HG02571 (cell line): ENCODE results near the gene TMEM14A.
"Not testable (repeated sequence)": the region's sequence is repeated elsewhere in the genome, so short reads cannot be mapped to it uniquely, and the experiment has no call there.

Experiments
- ATAC-seq: cut with Tn5 transposase; IDR thresholded peaks from one replicate; pipeline ENCODE4 v1.9.1; 2021; ENCODE audit warnings: mild to moderate bottlenecking, moderate library complexity; ENCODE audit not compliant: unreplicated experiment

TMEM14A gene

DNA sequence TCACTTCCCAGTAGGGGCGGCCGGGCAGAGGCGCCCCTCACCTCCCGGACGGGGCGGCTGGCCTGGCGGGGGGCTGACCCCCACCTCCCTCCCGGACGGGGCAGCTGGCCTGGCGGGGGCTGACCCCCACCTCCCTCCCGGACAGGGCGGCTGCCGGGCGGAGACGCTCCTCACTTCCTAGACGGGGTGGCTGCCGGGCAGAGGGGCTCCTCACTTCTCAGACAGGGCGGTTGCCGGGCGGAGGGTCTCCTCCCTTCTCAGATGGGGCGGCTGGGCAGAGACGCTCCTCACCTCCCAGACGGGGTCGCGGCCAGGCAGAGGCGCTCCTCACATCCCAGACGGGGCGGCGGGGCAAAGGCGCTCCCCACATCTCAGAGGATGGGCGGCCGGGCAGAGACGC is 15.0 kb upstream of the TMEM14A start:
- not testable (repeated sequence) for ATAC-seq

GRCh38 chr6:52657870-52658269 is 13.0 kb upstream of the TMEM14A start:
- no peak for ATAC-seq

GRCh38 chr6:52661551-52661950 is 9.4 kb upstream of the TMEM14A start:
- no peak for ATAC-seq

DNA sequence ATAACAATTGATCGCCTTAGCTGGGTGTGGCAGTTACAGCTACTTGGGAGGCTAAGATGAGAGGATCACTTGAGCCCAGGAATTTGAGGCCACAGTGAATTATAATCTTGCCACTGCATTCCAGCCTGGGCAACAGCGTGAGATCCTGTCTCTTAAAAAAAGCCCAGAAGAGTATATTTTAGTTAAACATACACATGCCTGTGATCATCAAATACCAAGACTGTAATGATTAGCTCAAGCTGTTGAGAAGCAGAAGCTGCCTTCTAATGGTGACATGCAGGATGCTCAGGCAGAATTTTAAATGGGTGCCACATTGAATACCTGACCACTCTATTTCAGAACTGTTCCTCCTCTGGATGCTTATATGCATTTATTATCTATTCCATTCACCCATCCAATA is 8.9 kb upstream of the TMEM14A start:
- ATAC-seq: no peak

- peak; percentile 33 for ATAC-seq
Observed at GRCh38 chr6:52663120-52663935, 7.6 kb upstream of the TMEM14A start.

DNA sequence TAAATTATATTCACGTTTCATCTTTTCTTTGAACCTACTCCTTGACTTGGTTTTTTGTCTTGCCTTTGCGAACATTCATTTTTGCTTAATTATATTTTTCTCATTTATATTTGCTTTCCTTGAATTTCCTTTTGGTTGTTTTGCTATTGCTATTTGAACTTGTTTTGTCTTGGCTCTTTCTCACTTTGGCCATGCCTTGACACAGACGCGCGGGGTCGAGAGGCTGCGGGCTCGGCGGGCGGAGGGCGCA is 7.1 kb upstream of the TMEM14A start:
- ATAC-seq: no peak

DNA sequence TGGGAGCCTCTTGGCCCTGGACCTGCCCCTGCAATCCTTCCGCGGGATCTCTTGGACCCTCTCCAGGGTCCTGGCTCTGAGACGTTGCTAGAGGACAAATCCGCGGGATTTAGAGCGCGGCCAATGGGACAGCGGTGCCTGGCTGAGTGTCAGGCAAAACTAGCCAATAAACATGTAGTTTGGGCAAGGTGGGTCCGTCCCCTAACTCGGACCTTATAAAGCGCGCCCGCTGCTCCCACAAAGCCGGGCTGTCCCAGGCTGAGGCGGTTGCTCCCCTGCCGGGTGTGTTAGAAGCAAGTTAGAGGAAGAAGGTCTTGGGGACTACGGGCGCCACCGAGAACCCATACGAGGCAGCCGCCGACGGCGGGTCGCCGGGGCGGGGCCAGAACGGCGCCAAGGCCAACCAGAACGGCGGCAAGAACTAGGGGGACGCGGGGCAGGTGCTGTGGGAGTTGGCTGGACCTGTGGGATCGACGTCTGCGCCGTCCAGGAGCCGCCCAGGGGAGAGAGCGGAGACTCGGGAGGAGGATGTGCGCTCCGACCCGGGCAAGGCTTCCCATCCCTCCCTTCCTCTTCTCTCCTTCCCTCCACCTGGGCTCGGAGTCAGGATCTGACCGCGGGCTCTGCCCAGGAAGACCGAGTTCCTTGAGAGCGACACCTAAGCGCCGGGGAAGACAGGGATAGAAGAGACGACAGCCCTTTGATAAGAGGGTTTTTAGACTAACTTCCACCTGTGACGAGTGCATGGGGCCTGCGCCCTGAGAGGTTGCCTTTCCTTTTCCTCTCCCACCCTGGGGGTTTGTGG is 6.5 kb upstream of the TMEM14A start:
- peak; percentile 91 for ATAC-seq

GRCh38 chr6:52664991-52665686 is 5.8 kb upstream of the TMEM14A start:
- no peak for ATAC-seq

- no peak for ATAC-seq
Observed at GRCh38 chr6:52666071-52666470, 4.8 kb upstream of the TMEM14A start.

GRCh38 chr6:52666523-52666922 is 4.4 kb upstream of the TMEM14A start:
- no peak for ATAC-seq

GRCh38 chr6:52667572-52667971 is 3.3 kb upstream of the TMEM14A start:
- no peak for ATAC-seq

- ATAC-seq: no peak
Observed at GRCh38 chr6:52671676-52672075, 763 bp downstream of the TMEM14A start.

DNA sequence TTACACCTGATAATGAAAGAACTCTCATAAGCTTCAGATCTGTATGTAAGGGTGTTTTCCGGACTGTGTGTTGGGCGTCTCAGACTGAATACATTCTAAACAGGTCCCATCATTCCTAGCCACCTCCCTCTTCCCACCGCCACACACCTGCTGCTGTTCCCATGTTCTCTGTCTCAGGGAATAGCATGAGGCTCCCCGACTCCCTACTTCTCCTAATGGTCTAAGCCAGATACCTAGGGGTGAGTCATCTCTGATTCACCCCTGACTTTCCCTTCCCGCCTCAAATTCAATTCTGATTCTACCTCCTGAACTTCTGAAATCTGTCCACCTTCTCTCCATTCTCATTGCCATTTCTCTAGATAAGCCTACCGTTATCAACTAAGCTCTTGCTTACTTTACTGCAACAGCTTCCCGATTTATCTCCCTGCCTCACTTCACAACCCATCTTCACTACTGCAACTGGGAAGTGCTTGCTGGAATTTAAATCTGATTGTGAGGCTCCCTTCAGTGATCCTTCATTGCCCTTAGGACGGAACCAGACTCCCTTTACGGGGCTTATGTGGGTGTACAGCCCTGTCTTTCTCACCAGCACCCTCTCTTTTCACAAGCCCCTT is 1.6 kb downstream of the TMEM14A start:
- no peak for ATAC-seq

- no peak for ATAC-seq
Observed at GRCh38 chr6:52674666-52675065, 3.8 kb downstream of the TMEM14A start.

GRCh38 chr6:52675372-52675771 is 4.5 kb downstream of the TMEM14A start:
- ATAC-seq: no peak

- not testable (repeated sequence) for ATAC-seq
Observed at GRCh38 chr6:52676631-52677030, 5.7 kb downstream of the TMEM14A start.

GRCh38 chr6:52681416-52681815 is 10.5 kb downstream of the TMEM14A start:
- ATAC-seq: no peak

DNA sequence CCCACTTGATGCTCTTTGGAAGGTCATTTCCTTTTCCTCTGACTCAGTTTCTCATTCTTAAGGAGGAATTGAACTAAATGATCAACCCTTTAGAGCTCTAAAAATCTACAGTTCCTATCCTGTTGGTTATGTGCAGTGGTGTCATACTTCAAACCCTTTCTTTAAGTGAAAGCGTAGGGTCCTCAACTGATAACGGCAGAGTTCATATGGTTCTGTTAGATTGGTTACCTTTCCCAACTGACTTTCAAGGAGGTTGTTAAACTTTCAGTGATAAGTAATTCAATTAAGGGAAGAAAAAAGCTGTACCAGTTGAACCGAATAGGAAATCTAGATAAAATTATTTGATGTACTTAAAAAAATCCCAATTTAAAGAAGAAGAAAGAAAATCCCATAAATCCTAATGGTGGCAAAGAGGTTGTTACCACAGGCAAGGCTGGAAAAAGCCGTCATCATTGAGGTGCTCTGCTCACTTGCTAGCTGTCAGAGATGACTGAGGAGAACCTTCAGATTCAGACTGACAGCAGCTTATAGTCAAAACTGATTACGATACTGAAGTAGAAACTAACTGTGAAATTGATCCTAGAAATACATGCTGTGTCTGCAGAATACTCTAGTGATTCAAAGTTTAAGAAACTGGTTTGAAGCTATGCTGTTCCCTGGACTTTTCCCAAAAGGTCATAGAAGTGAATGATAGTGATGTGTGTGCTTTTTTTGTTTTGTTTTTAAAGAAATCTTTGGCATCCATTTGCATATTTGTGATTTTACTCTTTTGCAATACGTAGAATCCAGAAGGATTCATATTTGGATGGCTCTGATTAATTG is 16.2 kb downstream of the TMEM14A start:
- ATAC-seq: no peak

DNA sequence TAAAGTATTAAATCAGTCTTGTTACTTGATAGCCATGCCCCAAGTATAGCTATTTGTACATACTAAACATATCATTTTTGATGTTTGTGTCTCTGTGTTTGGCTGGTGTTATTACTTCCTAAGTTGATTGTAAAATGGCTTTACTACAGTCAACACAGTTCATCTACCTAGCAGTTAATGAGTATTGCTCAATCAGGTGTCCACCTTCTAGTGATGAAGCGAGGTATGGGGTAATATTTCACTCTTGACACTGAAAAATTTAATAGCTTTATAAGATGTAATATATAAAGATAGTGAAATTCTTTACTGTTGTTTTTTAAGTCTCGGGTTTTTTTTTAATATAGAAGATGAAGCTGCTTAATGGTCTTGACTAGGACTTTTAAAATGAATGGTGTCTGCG is 18.9 kb downstream of the TMEM14A start:
- no peak for ATAC-seq

DNA sequence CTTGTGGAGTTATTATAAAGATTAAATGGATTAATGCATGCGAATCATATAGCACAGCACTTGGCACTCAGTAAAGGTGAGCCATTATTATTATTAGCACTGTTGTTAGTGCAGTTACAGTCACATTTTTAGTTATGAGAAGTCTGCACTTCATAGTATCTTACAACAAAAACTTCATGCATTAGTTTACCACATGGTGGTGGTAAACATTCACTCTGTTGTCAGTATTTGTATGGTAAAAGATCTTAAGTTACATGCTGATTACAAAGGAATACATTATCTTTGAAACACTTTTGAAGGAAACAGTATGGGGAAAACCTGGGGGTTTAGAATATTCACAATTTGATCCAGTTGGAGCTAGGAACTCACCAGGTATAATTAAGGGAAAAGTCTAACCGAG is 20.8 kb downstream of the TMEM14A start:
- no peak for ATAC-seq

DNA sequence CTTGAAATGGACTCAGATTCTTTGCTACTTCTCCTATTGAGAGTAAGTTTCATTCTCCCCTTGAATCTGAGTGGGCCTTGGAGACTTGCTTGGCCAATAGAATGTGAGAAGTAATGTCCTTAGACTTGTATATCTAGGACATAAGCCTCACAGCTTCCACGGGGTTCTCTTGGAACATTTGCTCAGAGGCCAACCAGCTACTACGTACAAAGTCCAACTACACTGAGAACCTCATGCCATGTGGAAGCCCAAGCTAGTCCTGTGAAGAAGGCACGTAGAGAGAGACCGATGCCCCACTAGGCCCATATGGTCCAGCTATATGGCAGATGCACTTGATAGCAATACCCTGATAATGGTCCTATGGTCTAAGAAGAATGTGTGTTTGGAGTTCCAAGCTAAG is 22.9 kb downstream of the TMEM14A start:
- no peak for ATAC-seq
